Measurements from ENCODE around the gene CKS1B.

DNA sequence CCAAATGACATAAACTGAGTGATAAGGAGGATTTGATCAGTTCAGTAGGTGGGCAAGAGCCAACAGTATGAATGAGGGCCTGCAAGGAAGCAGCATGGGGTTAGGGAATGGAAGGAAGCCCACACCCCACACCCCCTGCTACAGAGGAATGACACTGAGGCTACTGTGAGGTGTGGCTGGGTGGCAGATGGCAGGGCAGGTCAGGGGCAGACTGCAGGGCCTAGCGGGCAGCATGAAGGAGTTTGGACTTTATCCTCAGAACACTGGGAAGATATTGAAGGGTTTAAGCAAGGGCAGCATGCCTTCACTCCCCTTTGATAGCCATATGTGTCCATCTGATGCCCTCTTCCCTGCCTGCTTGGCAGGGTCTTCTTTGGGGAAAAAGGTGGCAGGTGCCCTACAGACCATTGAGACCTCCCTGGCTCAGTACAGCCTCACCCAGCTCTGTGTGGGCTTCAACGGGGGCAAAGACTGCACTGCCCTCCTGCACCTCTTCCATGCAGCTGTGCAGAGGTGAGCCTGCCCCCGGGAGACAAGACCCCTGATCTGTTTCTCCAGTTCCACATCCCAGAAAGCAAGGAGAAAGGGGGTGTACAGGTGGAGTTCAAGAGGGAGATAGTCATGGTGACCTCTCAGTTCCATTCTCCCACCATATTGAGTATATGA is 14.8 kb downstream of the CKS1B start:
- TF ChIP-seq, protein P1, sequence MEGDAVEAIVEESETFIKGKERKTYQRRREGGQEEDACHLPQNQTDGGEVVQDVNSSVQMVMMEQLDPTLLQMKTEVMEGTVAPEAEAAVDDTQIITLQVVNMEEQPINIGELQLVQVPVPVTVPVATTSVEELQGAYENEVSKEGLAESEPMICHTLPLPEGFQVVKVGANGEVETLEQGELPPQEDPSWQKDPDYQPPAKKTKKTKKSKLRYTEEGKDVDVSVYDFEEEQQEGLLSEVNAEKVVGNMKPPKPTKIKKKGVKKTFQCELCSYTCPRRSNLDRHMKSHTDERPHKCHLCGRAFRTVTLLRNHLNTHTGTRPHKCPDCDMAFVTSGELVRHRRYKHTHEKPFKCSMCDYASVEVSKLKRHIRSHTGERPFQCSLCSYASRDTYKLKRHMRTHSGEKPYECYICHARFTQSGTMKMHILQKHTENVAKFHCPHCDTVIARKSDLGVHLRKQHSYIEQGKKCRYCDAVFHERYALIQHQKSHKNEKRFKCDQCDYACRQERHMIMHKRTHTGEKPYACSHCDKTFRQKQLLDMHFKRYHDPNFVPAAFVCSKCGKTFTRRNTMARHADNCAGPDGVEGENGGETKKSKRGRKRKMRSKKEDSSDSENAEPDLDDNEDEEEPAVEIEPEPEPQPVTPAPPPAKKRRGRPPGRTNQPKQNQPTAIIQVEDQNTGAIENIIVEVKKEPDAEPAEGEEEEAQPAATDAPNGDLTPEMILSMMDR (IDR thresholded peaks at IDR 0.05): no peak
- TF ChIP-seq EZH2 (IDR thresholded peaks at IDR 0.05; ENCODE audit: borderline replicate concordance, insufficient read depth, low read depth, low read length, poor library complexity, severe bottlenecking): no peak

All from B cell (primary cell).